Activated CD8-positive, alpha-beta memory T cell treated with anti-CD3 and anti-CD28 coated beads, Interleukin-2, amount 10 ng/mL, durations not matched to agents 7 days and 5 days (primary cell): ENCODE data around the gene CCR5AS.
A peak's percentile ranks its signal among the peaks of the same experiment; 100 is the strongest.
"Not testable (repeated sequence)": the region's sequence is repeated elsewhere in the genome, so short reads cannot be mapped to it uniquely, and the experiment has no call there.

Experiments used
- ATAC-seq: fragments of 150-1000 bp; cut with Tn5 transposase; one replicate; pipeline ENCODE4 v1.10.0; 2021; ENCODE audit warnings: moderate library complexity
- CTCF ChIA-PET: fragments of 350-600 bp; sonication (Branson Sonifier 250); formaldehyde crosslinking; loops from one replicate; lab custom pipeline; 2021; ENCODE audit warnings: antibody characterized with exemption; lab: Charles Lee
- DNase-seq: peaks from one replicate; pipeline ENCODE4 v3.0.0-alpha.2; 2020
- H3K27ac Mint-ChIP-seq: one replicate; pipeline ENCODE4 v1.8.0; 2021; ENCODE audit warnings: mild to moderate bottlenecking, mixed read lengths
- H3K27me3 Mint-ChIP-seq: one replicate; pipeline ENCODE4 v1.8.0; 2021; ENCODE audit warnings: mixed read lengths
- H3K36me3 Mint-ChIP-seq: one replicate; pipeline ENCODE4 v1.8.0; 2021; ENCODE audit warnings: mild to moderate bottlenecking, mixed read lengths
- H3K4me1 Mint-ChIP-seq: one replicate; pipeline ENCODE4 v1.8.0; 2021; ENCODE audit warnings: mixed read lengths
- H3K4me3 Mint-ChIP-seq: one replicate; pipeline ENCODE4 v1.8.0; 2021; ENCODE audit warnings: mild to moderate bottlenecking, moderate library complexity, mixed read lengths
- H3K9me3 Mint-ChIP-seq: one replicate; pipeline ENCODE4 v1.8.0; 2022; ENCODE audit warnings: low read depth, mixed read lengths

The CCR5AS gene

DNA sequence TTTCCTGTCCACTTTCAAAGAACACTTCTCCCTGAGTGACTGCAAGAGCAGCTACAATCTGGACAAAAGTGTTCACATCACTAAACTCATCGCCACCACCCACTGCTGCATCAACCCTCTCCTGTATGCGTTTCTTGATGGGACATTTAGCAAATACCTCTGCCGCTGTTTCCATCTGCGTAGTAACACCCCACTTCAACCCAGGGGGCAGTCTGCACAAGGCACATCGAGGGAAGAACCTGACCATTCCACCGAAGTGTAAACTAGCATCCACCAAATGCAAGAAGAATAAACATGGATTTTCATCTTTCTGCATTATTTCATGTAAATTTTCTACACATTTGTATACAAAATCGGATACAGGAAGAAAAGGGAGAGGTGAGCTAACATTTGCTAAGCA is 2.0 kb upstream of the CCR5AS start:
- CTCF ChIA-PET: interaction anchor here (1.4 to 2.9 kb wide), 4 partner anchors 38 to 221 kb away, joined by 3 to 18 read pairs (median 4); partner anchors contain the start of gene CCR5
- Mint-ChIP-seq H3K27ac (peak overlapping the region; percentile 5), H3K4me3 (no peak overlapping the region), H3K27me3 (no peaks in the 10 kb centered on the region), H3K36me3 (peaks cover 17% of the 10 kb centered on the region), H3K4me1 (peaks cover 39% of the 10 kb centered on the region), H3K9me3 (no peaks in the 10 kb centered on the region)
- DNase-seq: no peak
- ATAC-seq: no peak

DNA sequence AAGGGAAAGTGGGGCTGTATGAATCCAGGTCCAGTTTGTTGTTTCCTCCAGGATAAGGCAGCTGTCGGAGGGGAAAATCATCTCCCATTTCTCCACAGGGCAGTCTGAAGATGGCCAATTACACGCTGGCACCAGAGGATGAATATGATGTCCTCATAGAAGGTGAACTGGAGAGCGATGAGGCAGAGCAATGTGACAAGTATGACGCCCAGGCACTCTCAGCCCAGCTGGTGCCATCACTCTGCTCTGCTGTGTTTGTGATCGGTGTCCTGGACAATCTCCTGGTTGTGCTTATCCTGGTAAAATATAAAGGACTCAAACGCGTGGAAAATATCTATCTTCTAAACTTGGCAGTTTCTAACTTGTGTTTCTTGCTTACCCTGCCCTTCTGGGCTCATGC is 1.1 kb upstream of the CCR5AS start:
- CTCF ChIA-PET: interaction anchor here (1.0 to 2.9 kb wide), 11 partner anchors 19 to 221 kb away, joined by 3 to 18 read pairs (median 5); partner anchors contain the start of gene CCR5
- peaks cover 39% of the 10 kb centered on the region for H3K4me1 Mint-ChIP-seq
- H3K4me3 Mint-ChIP-seq: peak overlapping the region; percentile 86

DNA sequence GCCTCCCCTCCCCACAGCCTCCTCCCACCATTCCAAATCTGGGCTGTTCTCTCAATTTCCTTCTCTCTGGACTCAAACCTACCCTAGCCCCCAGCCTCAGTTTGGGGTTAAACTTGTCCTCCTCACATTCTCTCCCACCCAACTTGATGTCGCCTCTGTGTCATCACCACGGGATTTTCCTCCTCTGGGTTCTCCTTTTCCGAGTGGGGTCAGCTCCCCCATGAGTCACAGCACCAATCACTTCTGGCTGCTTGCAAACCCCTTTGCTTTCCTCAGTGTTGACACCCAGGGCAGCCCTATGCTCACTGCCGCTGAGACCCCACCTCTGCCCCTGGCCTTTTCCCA is 451 bp downstream of the CCR5AS start:
- CTCF ChIA-PET: interaction anchor here (1.1 to 2.9 kb wide), 6 partner anchors 32 to 193 kb away, joined by 3 to 18 read pairs (median 4); partner anchors contain the start of gene CCR5
- Mint-ChIP-seq H3K4me1 (peaks cover 39% of the 10 kb centered on the region), H3K27ac (peak overlapping the region; percentile 96)

More for the DNA sequence above, 1.1 kb upstream of the CCR5AS start:
- H3K27ac Mint-ChIP-seq: peak overlapping the region; percentile 96
- peaks cover 3% of the 10 kb centered on the region for H3K27me3 Mint-ChIP-seq
- no peak for ATAC-seq
- DNase-seq: no peak
- H3K36me3 Mint-ChIP-seq: peaks cover 17% of the 10 kb centered on the region
- H3K9me3 Mint-ChIP-seq: no peaks in the 10 kb centered on the region

DNA sequence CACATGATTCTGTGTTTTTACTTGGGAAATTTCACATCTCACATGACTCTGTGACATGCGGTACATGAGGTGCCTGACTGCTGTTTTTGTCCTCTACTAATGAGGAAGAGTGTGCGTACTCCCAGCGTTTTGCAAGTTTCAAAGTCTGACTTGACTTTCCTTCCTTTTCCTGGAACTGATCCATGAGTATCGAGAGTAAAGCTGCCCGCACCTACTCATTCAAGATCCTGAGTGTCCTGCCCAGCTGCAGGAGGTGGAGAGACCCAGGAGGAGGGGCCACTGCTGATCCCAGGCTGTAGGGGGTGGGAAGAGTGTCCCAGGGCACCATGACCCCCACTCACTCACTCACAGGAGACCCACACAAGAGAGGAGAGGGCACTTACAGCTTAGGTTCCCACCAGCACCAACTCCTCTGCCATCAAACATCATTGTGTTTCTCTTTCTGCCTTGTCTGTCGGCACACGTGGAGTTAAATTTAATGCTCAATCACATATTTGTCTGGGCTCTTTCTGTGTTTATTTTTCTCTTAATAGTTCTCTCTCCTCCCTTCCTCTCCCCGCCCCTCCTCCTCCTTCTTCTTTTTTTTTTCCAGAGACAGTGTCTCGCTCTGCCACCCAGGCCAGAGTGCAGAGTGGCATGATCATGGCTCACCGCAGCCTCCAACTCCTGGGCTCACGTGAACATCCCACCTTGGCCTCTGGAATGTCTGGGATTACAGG is 1.4 kb downstream of the CCR5AS start:
- peaks cover 38% of the 10 kb centered on the region for H3K4me1 Mint-ChIP-seq
- peaks cover 6% of the 10 kb centered on the region for H3K27me3 Mint-ChIP-seq
- H3K27ac Mint-ChIP-seq: no peak overlapping the region
- ATAC-seq: no peak
- peaks cover 17% of the 10 kb centered on the region for H3K36me3 Mint-ChIP-seq
- no peak overlapping the region for H3K4me3 Mint-ChIP-seq
- no peak for DNase-seq
- no peaks in the 10 kb centered on the region for H3K9me3 Mint-ChIP-seq
- CTCF ChIA-PET: interaction anchor here (1.1 to 1.2 kb wide), 2 partner anchors 34 to 192 kb away, joined by 3 to 4 read pairs; no protein-coding TSS in a partner anchor

More for the DNA sequence above, 451 bp downstream of the CCR5AS start:
- DNase-seq (no peak), ATAC-seq (no peak)
- H3K36me3 Mint-ChIP-seq: peaks cover 17% of the 10 kb centered on the region
- H3K27me3 Mint-ChIP-seq: peaks cover 6% of the 10 kb centered on the region
- H3K4me3 Mint-ChIP-seq: peak overlapping the region; percentile 86
- no peaks in the 10 kb centered on the region for H3K9me3 Mint-ChIP-seq

DNA sequence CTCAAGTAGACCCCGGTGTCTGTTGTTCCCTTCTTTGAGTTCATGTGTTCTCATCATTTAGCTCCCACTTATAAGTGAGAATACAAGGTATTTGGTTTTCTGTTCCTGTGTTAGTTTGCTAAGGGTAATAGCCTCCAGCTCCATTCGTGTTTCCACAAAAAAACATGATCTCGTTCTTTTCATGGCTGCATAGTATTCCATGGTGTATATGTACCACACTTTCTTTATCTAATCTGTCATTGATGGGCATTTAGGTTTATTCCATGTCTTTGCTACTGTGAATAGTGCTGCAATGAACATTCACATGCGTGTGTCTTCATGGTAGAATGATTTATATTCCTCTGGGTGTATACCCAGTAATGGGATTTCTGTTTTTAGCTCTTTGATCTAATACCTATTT is 4.0 kb downstream of the CCR5AS start:
- H3K4me1 Mint-ChIP-seq: peaks cover 14% of the 10 kb centered on the region
- H3K27ac Mint-ChIP-seq, ATAC-seq, H3K36me3 Mint-ChIP-seq, H3K9me3 Mint-ChIP-seq, H3K4me3 Mint-ChIP-seq, DNase-seq, H3K27me3 Mint-ChIP-seq: not testable (repeated sequence)
- CTCF ChIA-PET: interaction anchor here (1.3 to 2.0 kb wide), 4 partner anchors 24 to 134 kb away, joined by 3 to 5 read pairs (median 4); no protein-coding TSS in a partner anchor

DNA sequence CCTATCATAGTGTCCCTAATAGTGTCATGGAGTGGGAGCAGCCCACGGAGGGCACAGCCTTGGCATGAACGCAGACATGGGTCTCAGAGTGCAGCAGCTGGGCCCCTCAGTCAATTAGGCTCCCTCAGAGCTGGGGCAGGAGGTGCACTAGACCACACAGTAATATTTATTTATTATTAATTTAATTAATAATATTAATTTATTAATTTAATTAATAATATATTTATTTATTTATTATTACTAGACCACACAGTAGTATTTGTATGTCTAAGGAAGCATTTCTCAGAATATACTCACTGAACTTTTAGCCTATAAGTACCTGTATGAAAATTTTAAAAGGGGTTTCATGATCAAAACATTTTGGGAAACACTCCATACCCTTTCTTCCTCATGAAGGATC is 5.3 kb downstream of the CCR5AS start:
- Mint-ChIP-seq H3K27me3 (peaks cover 6% of the 10 kb centered on the region), H3K4me3 (no peak overlapping the region), H3K4me1 (peaks cover 9% of the 10 kb centered on the region), H3K27ac (no peak overlapping the region), H3K9me3 (no peaks in the 10 kb centered on the region), H3K36me3 (peaks cover 1% of the 10 kb centered on the region)
- DNase-seq: no peak
- ATAC-seq: no peak
- CTCF ChIA-PET: interaction anchor here (2.0 kb wide), 1 partner anchor 25 kb away, joined by 5 read pairs; no protein-coding TSS in a partner anchor

DNA sequence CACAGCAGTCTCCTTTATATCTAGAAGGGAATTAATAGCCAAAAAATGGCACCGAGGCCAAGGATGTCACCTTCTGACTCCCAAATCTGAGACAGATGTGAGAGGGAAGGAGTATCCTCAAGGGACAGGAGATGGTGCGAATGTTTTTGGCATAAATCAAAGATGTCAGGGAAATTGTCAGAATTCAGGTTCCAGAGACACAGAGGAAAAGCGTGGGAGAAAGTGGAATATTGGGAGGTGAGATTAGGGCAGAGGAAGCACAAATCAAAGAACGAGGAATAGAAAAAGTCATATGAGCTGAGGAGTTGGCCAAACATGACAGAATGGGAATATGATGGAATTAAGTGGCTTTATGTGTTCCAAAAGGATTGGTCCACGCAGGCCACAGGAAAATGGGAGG is 6.0 kb downstream of the CCR5AS start:
- CTCF ChIA-PET: interaction anchor here (1.2 to 2.0 kb wide), 2 partner anchors 11 to 26 kb away, joined by 4 to 5 read pairs; no protein-coding TSS in a partner anchor

DNA sequence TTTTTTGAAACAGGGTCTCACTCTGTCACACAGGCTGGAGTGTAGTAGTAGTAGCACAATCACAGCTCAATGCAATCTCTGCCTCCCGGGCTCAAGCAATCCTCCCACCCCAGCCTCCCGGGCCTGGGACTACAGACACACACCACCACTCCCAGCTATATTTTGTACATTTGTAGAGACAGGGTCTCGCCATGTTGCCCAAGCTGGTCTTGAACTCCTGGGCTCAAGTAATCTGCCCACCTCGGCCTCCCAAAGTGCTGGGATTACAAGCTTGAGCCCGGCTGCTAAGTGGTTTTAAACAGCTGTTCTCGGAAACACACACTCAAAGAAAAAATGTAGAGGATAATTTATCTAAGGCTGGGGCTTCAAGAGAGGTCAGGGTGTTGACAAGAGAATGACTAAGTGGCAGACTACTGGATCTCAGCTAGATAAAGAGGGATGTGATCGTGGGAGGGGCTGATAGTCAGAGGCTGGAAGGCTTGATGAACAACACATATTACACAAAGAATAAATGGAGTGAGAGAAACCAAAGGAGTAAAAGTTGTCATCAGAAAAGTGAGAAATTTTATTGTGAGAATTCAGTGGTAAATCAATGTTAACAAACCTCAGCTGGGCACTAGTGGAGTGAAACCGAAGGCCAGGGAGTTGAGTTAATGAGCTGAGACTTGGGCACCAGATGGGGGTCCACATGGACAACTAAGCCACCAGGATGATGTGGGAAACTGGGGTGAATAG is 6.7 kb downstream of the CCR5AS start:
- H3K9me3 Mint-ChIP-seq: no peaks in the 10 kb centered on the region
- ATAC-seq (no peak), DNase-seq (no peak)
- no peak overlapping the region for H3K27ac Mint-ChIP-seq
- peaks cover 8% of the 10 kb centered on the region for H3K27me3 Mint-ChIP-seq
- no peak overlapping the region for H3K4me3 Mint-ChIP-seq
- peaks cover 1% of the 10 kb centered on the region for H3K36me3 Mint-ChIP-seq
- peaks cover 16% of the 10 kb centered on the region for H3K4me1 Mint-ChIP-seq
- CTCF ChIA-PET: interaction anchor here (0.9 to 1.6 kb wide), 5 partner anchors 11 to 88 kb away, joined by 3 to 4 read pairs (median 3); partner anchors contain the start of gene CCR5

More for the DNA sequence above, 6.0 kb downstream of the CCR5AS start:
- peaks cover 6% of the 10 kb centered on the region for H3K27me3 Mint-ChIP-seq
- no peaks in the 10 kb centered on the region for H3K9me3 Mint-ChIP-seq
- no peak for DNase-seq
- H3K27ac Mint-ChIP-seq: no peak overlapping the region
- no peak for ATAC-seq
- H3K4me1 Mint-ChIP-seq: peaks cover 12% of the 10 kb centered on the region
- H3K4me3 Mint-ChIP-seq: no peak overlapping the region
- H3K36me3 Mint-ChIP-seq: peaks cover 1% of the 10 kb centered on the region

DNA sequence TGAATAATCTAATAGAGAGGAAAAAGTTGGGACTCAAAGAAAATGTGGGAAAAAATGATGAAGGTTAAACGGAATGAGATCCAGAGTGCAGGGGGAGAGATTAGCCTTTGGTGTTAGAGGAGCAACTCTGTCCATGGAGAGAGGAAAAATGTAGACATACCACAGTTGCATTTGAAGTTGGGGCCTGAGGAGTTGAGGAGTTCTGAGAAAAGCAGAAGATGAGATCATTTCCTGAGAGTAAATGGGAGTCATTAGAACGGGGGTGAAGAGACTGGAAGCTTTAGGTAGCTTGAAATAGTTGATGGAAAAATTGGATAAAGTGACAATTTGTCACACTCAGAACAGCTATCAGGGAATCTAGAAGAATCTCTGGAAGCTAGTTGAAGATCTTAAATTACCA is 7.3 kb downstream of the CCR5AS start:
- Mint-ChIP-seq H3K9me3 (no peaks in the 10 kb centered on the region), H3K4me3 (no peak overlapping the region), H3K4me1 (peaks cover 18% of the 10 kb centered on the region), H3K27ac (no peak overlapping the region), H3K27me3 (peaks cover 9% of the 10 kb centered on the region), H3K36me3 (peaks cover 1% of the 10 kb centered on the region)
- CTCF ChIA-PET: interaction anchor here (0.9 to 1.6 kb wide), 5 partner anchors 12 to 89 kb away, joined by 3 to 4 read pairs (median 3); partner anchors contain the start of gene CCR5
- ATAC-seq (peak; percentile 42), DNase-seq (no peak)

DNA sequence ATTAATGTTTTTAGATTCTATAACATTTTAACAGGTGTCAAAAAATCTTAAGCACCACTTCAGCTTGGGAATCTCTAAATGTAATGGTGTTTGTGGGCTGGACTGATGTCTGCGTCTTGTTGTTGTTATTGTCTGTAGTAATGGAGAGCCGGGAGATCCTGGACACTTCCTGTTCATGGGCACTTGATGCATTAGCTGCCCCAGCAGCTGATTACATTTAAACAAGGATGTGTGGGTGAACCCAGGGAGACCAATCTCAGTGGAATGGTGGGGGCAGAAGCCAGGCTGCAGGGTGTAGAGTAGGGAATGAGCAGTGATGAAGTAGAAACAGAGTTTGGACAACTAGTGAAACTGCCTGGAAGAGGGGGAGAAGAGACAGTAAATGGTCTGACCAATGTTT is 7.8 kb downstream of the CCR5AS start:
- Mint-ChIP-seq H3K4me1 (peaks cover 18% of the 10 kb centered on the region), H3K36me3 (peaks cover 1% of the 10 kb centered on the region), H3K27me3 (peaks cover 9% of the 10 kb centered on the region), H3K9me3 (no peaks in the 10 kb centered on the region), H3K4me3 (no peak overlapping the region), H3K27ac (no peak overlapping the region)
- CTCF ChIA-PET: interaction anchor here (0.9 to 1.6 kb wide), 4 partner anchors 22 to 89 kb away, joined by 3 read pairs; partner anchors contain the start of gene CCR5
- no peak for ATAC-seq
- no peak for DNase-seq

DNA sequence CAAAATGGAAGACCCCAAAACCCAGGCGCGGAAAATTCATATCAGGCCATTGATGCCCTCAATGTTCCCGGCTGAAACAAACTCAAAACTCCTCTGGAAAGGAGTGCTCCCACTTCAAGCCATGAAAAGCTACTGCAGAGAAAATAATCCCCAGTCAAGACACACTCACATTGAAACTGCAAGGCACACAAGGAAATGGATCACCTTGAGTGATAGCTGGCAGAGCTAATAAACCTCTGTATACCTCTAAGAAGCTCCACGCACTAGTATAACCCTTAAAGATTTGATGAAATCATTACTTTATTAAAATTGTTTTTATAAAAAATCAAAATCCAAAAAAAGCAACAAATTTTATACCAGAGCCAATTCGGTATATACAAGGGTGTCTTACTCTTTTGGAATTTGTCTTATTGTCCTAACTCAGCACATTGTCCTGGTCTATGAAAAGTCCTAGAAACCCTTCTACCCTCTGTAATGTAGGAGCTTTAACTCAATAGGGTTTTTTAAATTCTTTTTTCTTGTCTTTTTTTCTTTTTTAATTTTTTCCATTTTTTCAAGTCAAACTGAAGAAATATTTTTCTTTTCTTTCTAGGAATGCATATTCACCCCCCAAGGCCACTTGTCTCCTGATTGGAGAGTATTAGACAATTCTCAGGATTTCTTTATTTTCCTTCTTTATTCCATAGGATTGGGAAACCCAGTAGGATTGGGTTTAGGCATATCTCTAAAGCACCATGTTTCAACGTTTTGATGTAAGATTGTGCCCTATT is 8.5 kb downstream of the CCR5AS start:
- Mint-ChIP-seq H3K9me3 (no peaks in the 10 kb centered on the region), H3K36me3 (peaks cover 1% of the 10 kb centered on the region), H3K27ac (no peak overlapping the region), H3K4me3 (no peak overlapping the region), H3K27me3 (peaks cover 9% of the 10 kb centered on the region), H3K4me1 (peaks cover 21% of the 10 kb centered on the region)
- DNase-seq: no peak
- CTCF ChIA-PET: interaction anchor here (1.1 kb wide), 1 partner anchor 90 kb away, joined by 3 read pairs; no protein-coding TSS in a partner anchor
- no peak for ATAC-seq

DNA sequence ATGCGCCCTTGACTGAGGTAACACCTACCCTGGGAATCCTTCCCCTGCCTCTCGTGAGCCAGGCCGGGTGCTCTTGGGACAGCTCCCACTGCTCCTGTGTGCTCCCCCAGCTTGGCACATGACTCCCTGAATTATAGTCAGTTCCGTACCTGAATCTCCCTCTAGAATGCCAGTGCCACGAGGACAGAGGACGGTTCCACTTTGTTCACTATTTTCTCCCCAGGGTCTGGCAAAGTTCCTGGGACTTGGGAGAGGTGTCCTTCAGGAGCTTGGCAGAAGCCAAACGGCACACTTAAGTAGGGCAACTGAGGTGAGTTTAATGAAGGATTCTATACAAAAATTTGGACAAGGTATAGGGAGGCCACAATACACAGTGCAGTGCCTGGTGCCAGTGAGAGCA is 9.8 kb downstream of the CCR5AS start:
- CTCF ChIA-PET: interaction anchor here (1.0 to 1.1 kb wide), 2 partner anchors 13 to 91 kb away, joined by 3 to 4 read pairs; no protein-coding TSS in a partner anchor
- no peak overlapping the region for H3K27ac Mint-ChIP-seq
- no peaks in the 10 kb centered on the region for H3K9me3 Mint-ChIP-seq
- ATAC-seq (no peak), DNase-seq (no peak)
- H3K36me3 Mint-ChIP-seq: peaks cover 1% of the 10 kb centered on the region
- peaks cover 21% of the 10 kb centered on the region for H3K4me1 Mint-ChIP-seq
- no peak overlapping the region for H3K4me3 Mint-ChIP-seq
- H3K27me3 Mint-ChIP-seq: peaks cover 3% of the 10 kb centered on the region
